Eye (tissue), 1 donor: ENCODE measurements around the gene GDNF.

Experiments
- DNase-seq: peaks from one replicate; pipeline ENCODE4 v3.0.0-alpha.2; 2015

Gene GDNF

DNA sequence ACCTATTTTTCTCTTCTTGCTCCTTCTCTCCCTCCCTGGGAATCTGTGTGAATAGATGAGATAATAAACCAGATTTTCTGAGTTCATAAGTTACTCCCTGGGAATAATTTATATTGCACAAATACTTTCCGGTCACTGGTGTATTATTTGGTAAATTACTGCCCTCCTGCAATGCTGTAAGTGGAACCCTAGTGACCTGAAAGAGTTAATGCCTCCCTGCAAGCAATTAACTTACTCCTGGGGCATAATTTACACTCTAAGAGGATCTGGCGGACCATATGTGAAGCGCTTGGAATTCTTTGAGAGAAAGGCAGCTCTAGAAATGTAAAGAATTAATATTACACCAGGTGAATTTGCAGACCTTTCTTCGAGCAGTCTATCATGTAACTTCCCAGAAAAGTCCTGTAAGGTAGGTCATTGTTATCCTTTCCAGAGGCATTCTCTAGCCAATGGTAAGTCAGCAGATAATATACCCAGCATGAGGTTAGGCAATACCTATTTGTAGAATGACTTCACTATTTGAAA lies 7.0 kb upstream of the GDNF start:
- no peak for DNase-seq

DNA sequence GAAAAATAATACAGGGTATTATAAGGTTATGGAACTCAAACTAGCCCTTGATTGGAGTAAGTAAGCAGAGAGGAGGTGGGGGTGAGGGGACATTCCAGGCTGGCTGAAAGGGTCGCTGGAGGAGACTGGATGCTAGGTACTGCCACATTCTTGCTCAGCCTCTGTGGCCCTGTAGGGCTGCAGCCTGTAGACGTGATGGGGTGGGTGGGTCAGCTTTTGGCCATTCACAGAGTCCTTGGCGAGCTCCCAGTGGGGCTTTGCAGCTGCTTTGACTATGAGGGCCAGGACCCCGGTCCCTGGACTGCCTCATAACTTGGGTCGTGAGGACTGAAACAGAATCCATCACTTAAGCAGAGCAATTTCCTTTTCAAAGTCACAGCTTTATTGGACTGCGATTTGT lies 4.2 kb upstream of the GDNF start:
- DNase-seq: no peak

DNA sequence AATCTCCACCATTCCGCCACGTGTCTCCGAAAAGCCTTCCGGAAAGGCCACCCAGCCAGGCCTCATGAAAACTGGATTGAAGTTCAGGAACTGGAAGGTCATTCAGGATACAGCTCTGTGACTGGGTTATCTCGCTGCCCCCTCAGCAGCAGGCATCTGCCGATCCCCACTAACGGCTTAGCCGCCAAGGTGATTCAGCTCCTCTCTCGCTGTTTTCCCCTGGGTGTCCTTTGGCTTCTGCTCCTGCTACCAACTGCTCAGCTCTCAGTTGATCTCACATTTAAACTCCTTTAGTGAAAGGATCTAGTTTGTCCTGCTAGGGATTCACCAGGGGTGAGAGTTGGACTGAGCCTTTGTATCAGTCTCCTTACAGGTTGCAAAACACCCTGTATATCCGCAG lies 2.2 kb upstream of the GDNF start:
- no peak for DNase-seq

DNA sequence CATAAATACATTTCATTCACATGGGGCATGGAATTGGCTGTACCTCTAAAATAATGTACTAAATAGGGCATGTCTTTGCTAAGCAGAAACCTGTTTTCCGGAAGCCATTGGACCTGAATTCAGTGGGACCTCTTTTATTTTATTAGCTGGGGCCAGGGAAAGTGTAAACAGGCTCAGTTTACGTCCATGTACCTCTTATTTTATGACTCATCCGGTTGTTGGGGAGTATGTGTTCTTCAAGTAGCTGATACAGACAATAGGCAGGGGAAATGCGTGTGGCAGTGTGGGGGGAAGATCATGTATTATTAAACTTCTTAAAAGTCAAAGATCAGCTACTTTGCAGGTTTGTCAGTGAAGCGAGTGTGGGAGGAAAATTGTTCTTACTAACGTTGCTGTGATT lies 1.4 kb upstream of the GDNF start:
- no peak for DNase-seq

DNA sequence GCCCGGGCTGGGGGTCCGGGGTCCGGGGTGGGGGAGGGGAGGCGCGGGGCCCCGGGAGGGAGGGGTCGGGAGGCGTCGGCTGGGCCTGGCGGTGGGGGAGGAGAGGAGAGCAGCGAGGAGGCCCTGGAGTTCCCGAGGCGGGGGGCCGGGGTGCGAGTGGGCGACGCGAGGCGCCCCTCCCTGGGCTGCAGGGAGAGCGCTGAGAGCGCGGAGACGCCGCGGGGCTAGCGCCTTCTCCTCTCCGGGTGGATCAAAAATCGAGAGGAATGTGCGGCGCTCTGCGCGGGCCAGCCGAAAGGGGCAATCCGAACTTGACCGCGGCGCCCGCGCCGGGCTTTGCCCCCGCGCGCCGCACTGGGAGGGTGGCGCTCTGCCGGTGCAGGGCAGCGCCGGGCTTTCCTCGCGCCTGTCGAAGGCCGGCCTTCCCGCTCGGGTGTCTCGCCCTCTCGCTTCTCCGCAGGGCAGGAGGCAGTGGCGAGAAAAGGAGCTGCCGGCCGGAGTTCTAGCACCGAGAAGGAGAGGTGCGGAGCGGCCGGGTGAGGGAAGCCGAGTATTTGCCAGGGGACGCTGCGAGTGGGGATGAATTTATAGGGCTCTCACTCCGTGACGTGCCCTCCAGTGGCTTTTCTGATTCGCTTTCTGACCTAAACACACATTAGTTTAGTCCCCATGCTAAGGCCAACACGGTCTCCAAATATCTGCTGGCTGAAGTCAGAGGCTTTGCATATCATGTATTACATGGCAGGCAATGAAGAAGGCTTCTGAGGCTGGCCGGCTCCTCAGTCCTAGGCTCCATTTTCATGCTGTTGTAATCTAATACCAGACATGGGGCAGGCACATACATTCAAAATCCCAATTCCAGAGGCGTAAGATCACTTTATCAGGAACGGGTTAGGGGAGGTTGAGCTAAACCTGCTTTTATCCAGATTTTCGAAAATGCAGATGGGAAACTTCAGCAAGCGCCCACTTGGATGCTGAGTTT lies 503 bp upstream of the GDNF start:
- DNase-seq: peak; percentile 76

DNA sequence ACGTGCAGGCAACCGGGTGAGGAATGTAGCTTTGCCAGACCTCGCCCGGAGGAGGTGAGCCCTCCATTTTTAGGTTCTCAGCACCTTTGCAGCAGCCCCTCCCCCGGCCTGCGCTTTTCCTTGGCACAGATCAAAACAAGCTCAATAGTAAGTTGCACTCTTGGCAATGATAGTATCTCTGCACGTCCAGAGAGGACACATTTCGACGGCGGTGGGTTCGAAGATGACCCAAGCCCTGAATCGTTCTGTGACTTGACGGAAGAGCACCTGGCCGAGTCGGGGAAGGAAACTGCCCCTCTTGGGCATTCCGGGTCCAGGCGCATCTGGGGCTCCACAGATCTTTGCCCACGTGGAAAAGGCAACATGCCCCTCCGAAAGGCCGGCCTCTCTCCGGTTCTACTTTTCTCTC lies 904 bp downstream of the GDNF start:
- DNase-seq: peak; percentile 45

DNA sequence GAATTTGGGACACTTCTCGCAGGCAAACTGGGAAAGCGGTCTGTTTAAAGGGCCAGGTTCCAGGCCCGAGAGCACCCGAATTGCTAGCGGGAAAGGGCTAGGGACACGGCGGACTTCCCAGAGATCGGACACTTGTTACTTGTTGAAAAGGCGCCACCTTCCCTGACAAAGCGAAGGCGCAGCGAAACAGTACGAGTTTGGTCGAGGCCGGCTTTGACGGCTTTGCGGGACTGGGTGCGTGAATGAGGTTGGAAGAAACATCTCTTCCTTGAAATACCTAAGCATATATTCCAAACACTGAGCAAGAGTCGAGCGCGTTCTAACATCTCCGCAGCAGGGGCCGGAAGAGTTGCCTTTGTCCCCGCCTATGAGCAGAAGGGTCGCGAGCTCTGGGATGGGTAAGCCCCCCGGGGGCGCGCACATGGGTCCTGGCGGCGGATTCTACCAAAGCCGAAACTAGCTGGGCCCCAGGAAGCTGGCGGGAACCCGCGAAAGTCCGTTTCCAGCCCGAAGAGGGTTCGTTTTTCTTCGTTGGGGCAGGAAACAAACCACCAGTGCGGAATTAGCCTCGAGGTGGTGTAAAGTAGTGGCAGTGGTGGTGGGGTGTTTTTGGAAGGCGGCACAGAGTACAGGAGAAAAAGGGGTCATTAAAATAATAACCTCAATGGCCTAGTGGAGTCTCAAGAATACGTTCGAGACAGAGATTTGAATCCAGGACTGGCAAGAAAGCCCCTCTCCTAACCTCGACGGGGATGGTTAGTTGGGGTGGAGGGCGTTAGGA lies 1.5 kb downstream of the GDNF start:
- peak; percentile 71 for DNase-seq

DNA sequence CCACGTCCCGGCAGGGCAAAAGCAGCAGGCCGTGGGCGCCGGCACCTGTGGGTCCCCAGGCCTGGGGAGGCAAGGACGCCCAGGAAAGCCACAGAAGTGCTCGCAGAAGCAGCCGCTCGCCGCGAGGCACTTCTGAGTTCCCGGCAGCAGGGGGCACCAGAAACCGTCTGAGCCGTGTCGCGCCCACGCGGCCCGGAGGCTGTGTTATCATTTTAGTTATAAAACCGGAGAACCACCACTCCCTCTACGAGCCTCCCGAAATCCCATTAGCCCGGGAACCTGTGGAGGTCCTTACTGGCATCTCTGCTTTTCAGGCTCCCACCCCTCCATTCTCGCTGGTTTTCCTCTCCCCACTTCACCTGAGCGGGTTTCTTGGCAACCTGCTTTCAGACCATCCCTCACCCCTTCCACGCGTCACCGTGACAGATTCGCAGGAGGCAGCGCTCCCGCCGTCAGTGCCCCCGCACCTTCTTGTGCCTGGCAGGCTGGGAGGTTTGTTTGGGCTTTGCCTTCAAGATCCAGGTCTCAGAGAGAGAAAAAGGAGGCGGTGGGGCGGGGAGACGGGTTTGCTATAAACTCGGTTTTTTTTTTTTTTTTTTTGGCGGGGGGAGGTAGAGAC lies 2.3 kb downstream of the GDNF start:
- peak; percentile 91 for DNase-seq

DNA sequence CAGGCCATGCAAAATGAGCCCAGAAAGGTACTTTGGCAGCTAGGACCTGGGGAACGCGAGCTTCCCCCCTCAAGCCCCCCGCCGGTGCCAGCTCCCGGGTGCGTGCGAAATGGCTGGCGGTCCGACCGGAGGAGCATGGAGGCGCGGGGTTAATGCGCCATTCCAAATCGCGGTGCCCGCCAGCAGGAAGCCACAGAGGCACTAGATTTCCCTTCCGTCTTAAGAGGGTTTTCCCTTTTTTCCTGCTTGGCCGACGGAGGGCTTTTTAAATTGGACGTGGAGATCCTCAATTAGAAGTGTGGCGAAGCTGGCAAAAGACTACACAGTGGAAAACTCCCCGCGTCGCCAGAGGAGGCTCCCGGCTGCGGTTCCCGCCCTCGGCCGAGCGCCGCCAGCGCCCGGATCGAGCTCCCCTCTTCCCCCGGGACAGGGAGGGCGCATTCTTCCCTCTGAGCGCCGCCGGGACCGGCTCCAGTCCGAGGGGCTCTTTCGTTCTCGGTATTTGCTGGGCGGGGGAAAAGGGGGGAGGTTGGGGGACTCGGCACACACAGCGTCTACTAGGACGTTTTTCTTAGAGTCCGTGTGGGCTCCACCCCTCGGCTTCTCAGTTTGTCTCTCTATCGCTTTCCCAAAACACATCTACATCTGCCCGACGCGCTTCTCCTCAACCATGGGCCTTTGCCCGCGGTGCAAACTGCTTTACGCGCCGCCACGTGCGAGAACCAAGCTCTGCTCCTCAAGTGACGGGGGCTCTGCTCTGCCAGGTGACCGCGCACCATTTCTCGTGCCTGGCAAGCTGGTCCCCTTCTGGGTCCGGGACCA lies 3.0 kb downstream of the GDNF start:
- peak; percentile 81 for DNase-seq

DNA sequence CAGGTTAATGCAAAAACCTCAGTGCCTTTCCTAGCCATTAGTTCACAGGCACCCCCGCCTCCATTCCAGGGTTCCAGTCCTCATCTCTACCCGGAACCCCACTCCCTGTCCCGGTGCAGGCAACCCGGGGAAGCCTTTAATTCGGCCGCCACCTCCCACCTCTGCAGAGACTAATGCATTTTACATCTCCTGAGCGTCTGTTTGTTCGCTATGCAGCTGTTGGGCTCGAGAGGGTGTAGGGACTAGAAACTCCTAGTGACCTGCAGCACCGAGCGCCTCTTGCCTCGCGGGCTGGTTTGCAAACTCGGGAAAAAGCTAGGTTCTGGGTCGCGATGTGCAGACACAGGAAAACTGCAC lies 3.6 kb downstream of the GDNF start:
- DNase-seq: peak; percentile 65

DNA sequence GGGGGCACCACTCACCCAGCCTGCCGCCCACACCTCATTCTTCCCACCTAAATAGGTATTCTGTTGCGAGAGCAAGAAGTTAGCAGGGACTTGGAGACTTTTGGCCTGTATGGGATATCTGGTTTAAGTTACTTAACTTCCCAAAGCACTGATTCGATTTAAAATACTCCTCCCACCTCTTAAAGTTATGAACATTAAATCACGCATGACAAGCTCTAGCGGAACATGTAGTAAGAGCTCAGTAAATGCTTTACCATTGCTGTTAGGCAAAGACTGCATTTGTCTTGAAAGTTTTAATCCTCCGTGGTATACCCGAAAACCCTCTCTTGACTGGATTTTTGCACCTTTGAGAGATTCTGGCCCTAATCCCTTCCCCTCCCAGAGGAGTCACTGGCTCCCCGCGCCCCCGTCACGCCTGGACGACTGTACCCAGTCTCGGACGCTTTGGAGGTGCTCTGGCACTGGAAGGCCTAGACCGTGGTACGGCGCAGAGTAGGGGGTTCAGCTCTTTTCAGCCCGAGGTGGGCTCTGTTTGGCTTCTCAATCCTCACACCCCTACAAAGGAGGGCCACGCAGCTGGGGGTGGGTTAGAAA lies 4.4 kb downstream of the GDNF start:
- DNase-seq: peak; percentile 58

DNA sequence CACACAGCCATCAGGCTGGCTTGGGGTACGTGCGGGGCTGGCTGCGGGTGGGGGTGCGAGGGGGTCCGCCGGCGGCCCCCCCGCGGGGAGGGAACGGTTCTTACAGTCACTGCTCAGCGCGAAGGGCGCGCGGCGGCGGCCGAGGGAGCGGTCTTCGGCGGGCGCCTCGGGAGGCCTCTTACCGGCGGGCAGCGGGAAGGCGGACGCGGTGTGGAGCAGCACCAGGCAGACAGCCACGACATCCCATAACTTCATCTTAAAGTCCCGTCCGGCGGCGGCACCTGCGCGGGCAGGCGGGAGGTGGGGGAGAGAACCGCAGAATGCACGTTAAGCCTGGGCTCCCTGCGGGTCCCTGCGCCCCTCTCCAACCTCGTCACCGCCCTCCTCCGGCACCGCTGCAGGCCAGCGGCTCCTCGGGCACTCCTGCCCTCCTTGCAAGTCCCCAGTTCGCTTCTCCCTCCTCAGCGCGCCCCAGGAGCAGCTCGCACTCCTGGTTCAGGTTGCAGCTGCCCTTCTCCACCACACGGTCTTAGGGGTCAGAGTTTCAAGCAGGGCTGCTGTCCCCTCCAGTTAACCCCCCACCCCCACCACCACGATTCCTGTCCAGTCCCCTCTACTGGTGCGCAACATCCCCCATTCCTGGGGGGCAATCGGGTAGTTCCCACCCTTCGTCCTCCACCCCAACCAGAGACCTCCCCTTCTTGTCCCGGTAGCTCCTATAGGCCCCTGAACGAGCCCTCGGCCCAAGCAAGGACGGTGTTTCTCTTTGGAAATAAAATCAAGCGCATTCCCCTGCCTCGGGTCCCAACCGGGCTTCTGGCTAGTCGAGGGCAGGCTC lies 5.1 kb downstream of the GDNF start:
- peak; percentile 68 for DNase-seq

DNA sequence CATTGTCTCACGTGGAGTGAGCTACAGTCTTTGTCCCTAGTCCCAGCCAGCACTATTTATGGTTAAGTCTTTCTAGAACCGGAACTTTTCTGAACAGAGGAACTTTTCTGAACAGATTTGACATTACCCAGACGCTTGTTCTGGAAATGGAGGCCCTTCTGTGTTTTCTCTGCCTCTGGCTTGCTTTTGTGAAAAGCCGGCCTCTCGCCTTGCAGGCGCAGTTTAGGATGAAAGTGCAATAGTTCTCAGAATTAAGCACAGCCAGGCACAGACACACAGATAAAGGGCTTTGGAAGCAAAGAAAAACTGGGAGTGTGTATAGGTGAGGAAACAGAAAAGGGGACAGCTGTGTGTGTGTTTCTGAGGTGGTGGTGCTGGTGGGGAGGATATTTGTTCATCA lies 5.9 kb downstream of the GDNF start:
- no peak for DNase-seq

DNA sequence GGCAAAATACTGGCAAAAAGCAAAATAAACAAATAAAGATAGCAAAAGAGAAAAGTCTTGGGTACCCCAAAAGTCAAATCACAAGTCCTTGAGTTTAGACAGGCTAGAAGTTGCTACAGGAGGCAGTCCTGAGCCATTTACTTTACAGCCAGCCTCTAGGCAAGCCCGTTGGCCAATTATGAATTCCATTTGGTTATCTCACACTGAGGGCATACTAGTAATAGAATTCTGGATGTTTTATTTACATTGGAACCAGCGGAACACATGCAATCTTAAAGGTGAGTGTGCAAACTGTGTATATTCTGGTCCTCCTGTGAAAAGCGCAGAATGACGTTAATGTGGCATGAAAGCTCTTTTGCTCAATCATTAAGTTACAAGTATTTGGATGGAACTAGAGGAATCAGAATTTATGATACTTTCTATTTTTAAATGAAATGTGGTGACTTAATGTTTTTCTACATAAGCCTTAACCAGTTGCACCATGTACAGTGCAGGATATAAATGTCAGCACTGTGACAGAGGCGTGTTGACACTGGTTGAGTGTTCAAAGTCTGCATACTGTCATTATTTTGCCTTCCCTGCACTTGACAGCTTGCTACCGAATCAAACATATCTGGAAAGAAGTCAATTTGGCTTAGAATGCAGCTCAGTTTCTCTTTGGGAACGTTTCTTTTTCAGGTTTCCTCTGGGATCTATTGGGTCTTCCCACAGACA lies 7.9 kb downstream of the GDNF start:
- DNase-seq: no peak

DNA sequence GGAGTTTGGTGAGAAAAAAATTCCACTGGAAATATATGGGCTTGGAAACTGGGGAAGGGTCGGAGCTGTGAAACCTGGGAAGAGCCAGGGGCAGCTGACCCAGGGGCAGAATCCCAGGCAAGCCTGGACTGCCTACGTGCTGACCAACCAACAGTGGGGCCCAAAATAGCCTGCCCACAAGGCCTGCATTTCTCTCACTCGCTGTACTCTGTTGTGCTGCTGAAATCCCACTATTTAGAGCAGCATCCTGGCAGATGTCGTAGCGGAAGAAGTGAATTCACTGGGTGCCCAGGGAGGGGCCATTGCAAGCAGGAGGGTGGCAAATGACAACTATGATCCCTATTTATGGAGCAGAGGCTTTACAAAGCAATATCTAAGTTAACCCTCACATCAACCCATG lies 9.5 kb downstream of the GDNF start:
- DNase-seq: no peak

DNA sequence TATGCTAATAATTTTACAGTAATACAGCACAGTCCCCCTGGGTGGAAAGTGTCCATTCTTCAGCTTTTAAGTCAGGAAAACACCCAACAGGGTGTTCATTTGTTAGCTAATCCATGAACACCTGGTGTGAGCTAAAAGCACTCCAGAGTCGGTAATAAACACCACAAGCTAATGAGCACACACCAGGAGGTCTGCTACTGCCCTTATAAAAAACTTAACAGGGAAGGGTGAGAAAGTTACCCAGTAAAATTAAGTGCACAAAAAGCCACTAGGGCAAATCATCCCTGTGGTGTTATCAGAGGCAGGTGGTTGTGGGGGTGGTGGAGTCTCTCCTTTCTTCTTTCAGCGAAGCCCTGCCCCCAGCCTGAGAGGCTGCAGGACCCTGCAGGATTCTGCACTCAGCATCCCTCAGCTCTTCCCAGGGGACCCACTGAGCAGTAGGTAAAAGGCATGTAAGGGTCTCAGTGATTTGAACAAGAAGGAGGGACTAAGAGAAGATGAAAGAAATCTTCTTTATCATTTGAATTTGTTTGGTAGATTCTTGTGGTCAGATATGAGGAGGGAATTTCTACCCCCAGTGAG lies 14.4 kb downstream of the GDNF start:
- DNase-seq: no peak

DNA sequence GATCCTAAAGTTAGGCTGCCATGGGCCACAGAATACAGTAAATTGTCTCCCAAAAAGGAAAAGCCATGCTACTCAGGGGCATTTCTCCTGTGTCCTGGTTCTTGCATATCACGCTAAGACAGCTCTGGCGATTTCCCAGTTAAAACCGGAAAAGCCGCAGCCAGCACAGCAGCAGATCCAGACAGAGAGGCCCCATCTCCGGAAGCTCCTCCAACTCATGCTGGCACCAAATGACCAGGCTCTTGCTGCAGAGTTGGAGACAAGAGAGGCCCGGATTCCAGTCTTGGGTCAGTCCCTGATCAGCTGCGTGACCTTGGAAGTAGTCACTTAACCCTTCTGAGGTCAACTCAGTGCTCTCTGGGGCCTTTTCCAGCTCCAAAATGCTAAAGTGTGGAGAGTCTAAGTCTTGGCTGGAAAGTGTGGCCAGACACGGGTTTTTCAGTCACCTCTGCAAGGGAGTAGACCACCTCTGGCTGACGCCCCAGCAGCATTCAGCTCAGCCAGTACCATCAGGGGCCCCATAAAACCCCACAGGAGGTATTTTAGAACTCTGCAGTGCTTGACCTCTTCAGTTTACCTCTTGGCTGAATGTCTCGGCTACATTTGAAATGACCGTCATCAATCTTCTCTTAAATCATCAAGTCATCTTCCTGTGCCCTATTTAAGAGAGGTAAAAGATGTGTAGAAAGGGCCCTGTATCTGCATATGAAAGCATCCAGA lies 16.2 kb downstream of the GDNF start:
- DNase-seq: no peak

DNA sequence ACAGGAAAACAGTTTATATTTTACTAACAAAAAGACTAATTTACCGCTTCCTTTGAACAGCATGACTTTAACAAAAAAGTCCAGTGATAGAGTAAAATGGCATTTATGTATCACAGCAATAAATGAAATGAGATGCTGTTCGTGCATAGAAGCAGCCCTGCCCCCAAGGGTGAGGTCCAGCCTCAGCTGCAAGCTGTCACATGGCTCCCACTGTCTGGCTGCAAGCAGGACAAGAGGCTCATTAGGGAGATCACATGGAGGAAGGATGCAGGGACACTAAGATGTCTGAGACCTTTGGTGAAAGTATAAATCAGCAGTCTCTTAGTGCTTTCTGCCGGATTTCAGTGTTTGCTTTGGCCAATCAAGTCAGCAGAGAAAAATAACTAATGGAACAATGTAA lies 23.0 kb downstream of the GDNF start:
- DNase-seq: peak; percentile 67

DNA sequence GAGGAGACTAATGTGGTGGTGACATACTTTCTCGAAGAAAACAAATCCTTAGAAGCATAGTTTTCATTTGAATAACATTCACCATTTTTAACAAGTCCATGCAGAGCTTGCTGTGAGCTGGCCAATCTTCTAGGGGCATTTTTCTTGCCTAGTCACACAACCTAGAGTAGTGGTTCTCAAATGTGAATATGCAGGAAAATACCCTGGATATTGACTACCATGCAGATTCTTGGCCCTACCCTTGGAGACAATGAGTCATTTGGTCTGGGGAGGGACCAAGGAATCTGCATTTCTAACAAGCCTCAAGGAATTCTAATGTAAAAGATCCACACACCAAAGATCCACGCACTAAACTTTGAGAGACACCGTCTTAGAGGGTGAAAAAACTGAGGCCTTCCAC lies 23.5 kb downstream of the GDNF start:
- no peak for DNase-seq
